ENCODE measurements around the gene SMARCB1. TPM values are rescaled to one million over a fixed set of nuclear protein-coding genes. Genes with fewer than 3 reads are reported as not detected.

Gene SMARCB1
- total and polyA plus RNA-seq, 4 donors: 39.2 to 69.6 (median 47.8) TPM

DNA sequence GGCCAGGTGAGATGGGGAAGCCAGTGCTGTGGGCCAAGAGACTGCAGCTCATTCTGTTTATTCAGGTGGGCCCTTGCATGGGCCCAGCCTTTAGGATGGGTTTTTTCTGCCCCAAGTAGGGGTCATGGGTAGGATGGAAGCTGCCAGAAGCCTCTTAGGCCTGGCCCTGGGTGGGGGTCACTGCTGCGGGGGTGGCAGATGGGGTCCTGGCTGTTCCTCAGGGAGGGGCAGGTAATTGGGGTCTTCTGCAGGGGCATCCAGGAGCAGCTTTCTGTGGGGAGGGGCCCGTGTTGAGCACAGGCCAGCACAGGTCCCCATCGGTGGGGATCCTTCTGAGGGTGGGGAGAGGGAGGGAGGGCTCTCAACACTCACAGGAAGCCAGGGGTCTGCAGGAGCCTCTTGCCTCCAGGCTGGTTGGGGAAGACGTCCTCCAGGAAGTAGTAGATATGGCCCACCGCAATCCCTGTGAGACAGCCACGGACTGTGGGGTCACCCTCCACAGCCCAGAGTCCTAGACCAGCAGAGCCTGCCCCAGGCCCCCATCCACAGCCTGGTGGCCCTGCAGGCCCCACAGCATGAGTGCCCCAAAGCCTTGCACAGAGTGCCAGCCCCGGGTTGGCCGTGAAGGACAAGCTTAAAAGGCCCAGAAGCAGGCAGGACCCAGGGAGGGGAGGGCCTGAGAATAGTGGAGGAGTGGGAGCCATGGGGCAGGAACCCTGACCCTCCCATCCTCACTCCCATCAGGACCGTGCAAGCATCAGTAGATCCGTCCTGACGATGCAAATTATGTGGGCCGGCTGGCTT lies 50.1 kb downstream of the SMARCB1 start:
- WGBS, 2 donors: 70 to 79% methylated on average over 12 of the region's 12 CpGs
- H3K9ac ChIP-seq (ENCODE audit: insufficient read depth in 1 of 2, low read length in 2 of 2): no peak overlapping the region
- H3K36me3 ChIP-seq (ENCODE audit: control insufficient read depth in 4 of 4, insufficient read depth in 4 of 4, low read length in 4 of 4): peaks cover 0 to 40% (median 19%) of the 10 kb centered on the region in 4 donors
- DNase-seq: no peak
- H3K27me3 ChIP-seq (ENCODE audit: control insufficient read depth in 3 of 3, insufficient read depth in 3 of 3, low read length in 2 of 3): no peaks in the 10 kb centered on the region
- no peak overlapping the region for H3K4me3 ChIP-seq
- no peak for ATAC-seq (ENCODE audit: insufficient read depth, low FRiP score)
- no peaks in the 10 kb centered on the region for H3K9me3 ChIP-seq (ENCODE audit: control insufficient read depth in 4 of 4, insufficient read depth in 3 of 4, low read length in 3 of 4)
- TF ChIP-seq, protein P1, sequence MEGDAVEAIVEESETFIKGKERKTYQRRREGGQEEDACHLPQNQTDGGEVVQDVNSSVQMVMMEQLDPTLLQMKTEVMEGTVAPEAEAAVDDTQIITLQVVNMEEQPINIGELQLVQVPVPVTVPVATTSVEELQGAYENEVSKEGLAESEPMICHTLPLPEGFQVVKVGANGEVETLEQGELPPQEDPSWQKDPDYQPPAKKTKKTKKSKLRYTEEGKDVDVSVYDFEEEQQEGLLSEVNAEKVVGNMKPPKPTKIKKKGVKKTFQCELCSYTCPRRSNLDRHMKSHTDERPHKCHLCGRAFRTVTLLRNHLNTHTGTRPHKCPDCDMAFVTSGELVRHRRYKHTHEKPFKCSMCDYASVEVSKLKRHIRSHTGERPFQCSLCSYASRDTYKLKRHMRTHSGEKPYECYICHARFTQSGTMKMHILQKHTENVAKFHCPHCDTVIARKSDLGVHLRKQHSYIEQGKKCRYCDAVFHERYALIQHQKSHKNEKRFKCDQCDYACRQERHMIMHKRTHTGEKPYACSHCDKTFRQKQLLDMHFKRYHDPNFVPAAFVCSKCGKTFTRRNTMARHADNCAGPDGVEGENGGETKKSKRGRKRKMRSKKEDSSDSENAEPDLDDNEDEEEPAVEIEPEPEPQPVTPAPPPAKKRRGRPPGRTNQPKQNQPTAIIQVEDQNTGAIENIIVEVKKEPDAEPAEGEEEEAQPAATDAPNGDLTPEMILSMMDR (IDR thresholded peaks at IDR 0.05; ENCODE audit: control extremely low read depth, extremely low read depth): no peak
- H3K27ac ChIP-seq (ENCODE audit: low read depth in 1 of 2, low read length in 1 of 2): peak overlapping the region in 1 of 2 donors; percentile 87
- peaks cover 0 to 9% (median 7%) of the 10 kb centered on the region in 5 donors for H3K4me1 ChIP-seq (ENCODE audit: control insufficient read depth in 5 of 5, insufficient read depth in 5 of 5, low read length in 5 of 5)

DNA sequence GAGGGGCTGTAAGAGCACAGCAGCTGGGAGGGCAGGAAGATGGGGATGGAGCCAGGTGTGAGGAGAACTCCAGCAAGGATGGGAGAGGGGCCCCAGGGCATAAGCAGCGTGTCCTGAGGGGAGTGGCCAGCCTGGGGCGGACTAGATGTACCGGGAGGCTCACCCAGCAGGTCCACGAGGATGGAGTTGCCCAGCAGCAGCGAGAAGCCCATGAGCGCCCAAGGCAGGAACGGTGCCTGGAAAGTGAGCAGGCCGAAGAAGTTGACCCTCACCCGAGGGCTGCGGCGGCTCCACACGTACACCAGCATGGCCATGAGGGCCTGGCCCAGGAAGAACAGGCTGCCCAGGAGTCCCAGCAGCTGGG lies 50.7 kb downstream of the SMARCB1 start:
- peak overlapping the region in 1 of 2 donors; percentile 87 for H3K27ac ChIP-seq (ENCODE audit: low read depth in 1 of 2, low read length in 1 of 2)
- TF ChIP-seq, protein P1 (IDR thresholded peaks at IDR 0.05; ENCODE audit: control extremely low read depth, extremely low read depth): no peak
- peaks cover 0 to 14% (median 7%) of the 10 kb centered on the region in 5 donors for H3K4me1 ChIP-seq (ENCODE audit: control insufficient read depth in 5 of 5, insufficient read depth in 5 of 5, low read length in 5 of 5)
- H3K9me3 ChIP-seq (ENCODE audit: control insufficient read depth in 4 of 4, insufficient read depth in 3 of 4, low read length in 3 of 4): no peaks in the 10 kb centered on the region
- 90 to 92% methylated on average over 12 of the region's 12 CpGs for WGBS, 2 donors
- ATAC-seq (ENCODE audit: insufficient read depth, low FRiP score) (no peak), DNase-seq (no peak)
- no peak overlapping the region for H3K4me3 ChIP-seq
- H3K27me3 ChIP-seq (ENCODE audit: control insufficient read depth in 3 of 3, insufficient read depth in 3 of 3, low read length in 2 of 3): no peaks in the 10 kb centered on the region
- no peak overlapping the region for H3K9ac ChIP-seq (ENCODE audit: insufficient read depth in 1 of 2, low read length in 2 of 2)
- peaks cover 0 to 35% (median 16%) of the 10 kb centered on the region in 4 donors for H3K36me3 ChIP-seq (ENCODE audit: control insufficient read depth in 4 of 4, insufficient read depth in 4 of 4, low read length in 4 of 4)

DNA sequence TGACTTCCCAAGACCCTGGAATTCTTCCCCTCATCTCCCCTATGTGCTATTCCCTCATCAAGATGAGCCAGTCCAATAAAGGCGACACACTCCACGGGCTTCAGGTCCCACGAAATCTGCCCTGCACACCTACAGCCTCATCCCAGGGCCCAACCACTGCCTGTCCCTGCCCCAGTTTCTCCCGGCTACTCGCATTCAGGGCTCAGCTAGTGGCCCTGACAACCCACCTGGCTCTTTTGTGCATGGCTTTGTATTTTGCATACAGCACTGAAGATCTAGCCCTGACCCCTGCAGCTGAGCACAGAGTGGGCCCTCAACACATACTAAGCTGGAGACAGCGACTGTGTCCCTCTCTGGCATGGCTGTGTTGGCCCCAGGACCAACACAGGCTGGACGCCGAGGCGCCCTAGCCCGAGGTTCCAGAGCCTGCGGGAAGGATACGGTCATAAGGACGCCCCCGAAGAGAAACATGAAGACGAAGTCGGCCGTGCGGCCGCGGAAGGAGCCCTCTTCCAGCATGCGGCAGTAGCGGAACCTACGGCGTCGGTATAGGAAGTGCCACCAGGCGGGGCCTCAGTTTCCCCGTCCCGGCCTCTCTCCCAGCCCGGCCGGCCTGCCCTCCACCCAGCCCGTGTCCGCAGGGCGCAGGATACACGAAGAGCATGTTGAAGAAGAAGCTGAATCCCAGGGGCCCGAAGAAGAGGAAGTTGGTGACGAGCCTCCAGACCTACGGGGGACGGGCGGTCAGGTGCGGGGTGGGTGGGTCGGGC lies 51.3 kb downstream of the SMARCB1 start:
- no peak overlapping the region for H3K4me3 ChIP-seq
- no peak overlapping the region for H3K9ac ChIP-seq (ENCODE audit: insufficient read depth in 1 of 2, low read length in 2 of 2)
- no peaks in the 10 kb centered on the region for H3K9me3 ChIP-seq (ENCODE audit: control insufficient read depth in 4 of 4, insufficient read depth in 3 of 4, low read length in 3 of 4)
- WGBS, 2 donors: 19 to 26% methylated on average over 41 of the region's 41 CpGs
- TF ChIP-seq, protein P1 (IDR thresholded peaks at IDR 0.05; ENCODE audit: control extremely low read depth, extremely low read depth): no peak
- H3K27me3 ChIP-seq (ENCODE audit: control insufficient read depth in 3 of 3, insufficient read depth in 3 of 3, low read length in 2 of 3): no peaks in the 10 kb centered on the region
- ATAC-seq (ENCODE audit: insufficient read depth, low FRiP score): no peak
- no peak for DNase-seq
- peak overlapping the region in 1 of 2 donors; percentile 87 for H3K27ac ChIP-seq (ENCODE audit: low read depth in 1 of 2, low read length in 1 of 2)
- peaks cover 0 to 30% (median 16%) of the 10 kb centered on the region in 4 donors for H3K36me3 ChIP-seq (ENCODE audit: control insufficient read depth in 4 of 4, insufficient read depth in 4 of 4, low read length in 4 of 4)
- H3K4me1 ChIP-seq (ENCODE audit: control insufficient read depth in 5 of 5, insufficient read depth in 5 of 5, low read length in 5 of 5): peaks cover 0 to 18% (median 8%) of the 10 kb centered on the region in 5 donors

Measured in lung (tissue), 12 donors.